Measurements from ENCODE around the gene EPHB1. TPM values are rescaled to one million over a fixed set of nuclear protein-coding genes. Genes with fewer than 3 reads are reported as not detected.

The EPHB1 gene
- polyA plus RNA-seq, 1 experiment = 0.50 TPM

GRCh38 chr3:134820994-134821393 is 25.9 kb downstream of the EPHB1 start:
- Histone ChIP-seq H3K36me3 (ENCODE audit: control insufficient read depth, insufficient read depth, low read length) (no peaks in the 10 kb centered on the region), H3K27me3 (ENCODE audit: control insufficient read depth, insufficient read depth, low read length) (no peaks in the 10 kb centered on the region), H3K4me3 (ENCODE audit: low read depth, low read length) (no peak overlapping the region)
- POLR2A ChIA-PET = no interaction called here
- no peak for TF ChIP-seq CTCF (IDR thresholded peaks at IDR 0.05; ENCODE audit: insufficient read depth, low read depth, low read length)
- DNase-seq (ENCODE audit: low read depth) = no peak
- CTCF ChIA-PET = no interaction called here

- no peaks in the 10 kb centered on the region for H3K27me3 ChIP-seq (ENCODE audit: control insufficient read depth, insufficient read depth, low read length)
- POLR2A ChIA-PET = no interaction called here
- no peak overlapping the region for H3K4me3 ChIP-seq (ENCODE audit: low read depth, low read length)
- TF ChIP-seq CTCF (IDR thresholded peaks at IDR 0.05; ENCODE audit: insufficient read depth, low read depth, low read length) = no peak
- CTCF ChIA-PET = interaction anchor here (0.6 to 1.1 kb wide), 2 partner anchors 220 to 370 kb away, joined by 3 read pairs; no protein-coding TSS in a partner anchor
- no peak for DNase-seq (ENCODE audit: low read depth)
- no peaks in the 10 kb centered on the region for H3K36me3 ChIP-seq (ENCODE audit: control insufficient read depth, insufficient read depth, low read length)
Measured at GRCh38 chr3:134822090-134822489, 27.0 kb downstream of the EPHB1 start.

- no peak for DNase-seq (ENCODE audit: low read depth)
- ChIA-PET POLR2A (no interaction called here), CTCF (interaction anchor here (1.2 to 1.4 kb wide), 2 partner anchors 9 to 15 kb away, joined by 3 to 4 read pairs; no protein-coding TSS in a partner anchor)
- H3K36me3 ChIP-seq (ENCODE audit: control insufficient read depth, insufficient read depth, low read length) = no peaks in the 10 kb centered on the region
- no peak for TF ChIP-seq CTCF (IDR thresholded peaks at IDR 0.05; ENCODE audit: insufficient read depth, low read depth, low read length)
- H3K4me3 ChIP-seq (ENCODE audit: low read depth, low read length) = no peak overlapping the region
- no peaks in the 10 kb centered on the region; the same call in none of the 2 replicates for H3K27me3 ChIP-seq (ENCODE audit: control insufficient read depth, insufficient read depth, low read length)
Measured at GRCh38 chr3:134823679-134824078, 28.6 kb downstream of the EPHB1 start.

GRCh38 chr3:134824791-134825190 is 29.7 kb downstream of the EPHB1 start:
- no peak for TF ChIP-seq CTCF (IDR thresholded peaks at IDR 0.05; ENCODE audit: insufficient read depth, low read depth, low read length)
- ChIA-PET CTCF (interaction anchor here (1.0 to 1.4 kb wide), 4 partner anchors 10 to 29 kb away, joined by 3 to 5 read pairs (median 4); partner anchors contain the start of gene EPHB1), POLR2A (no interaction called here)
- Histone ChIP-seq H3K4me3 (ENCODE audit: low read depth, low read length) (no peak overlapping the region), H3K27me3 (ENCODE audit: control insufficient read depth, insufficient read depth, low read length) (no peaks in the 10 kb centered on the region; the same call in none of the 2 replicates), H3K36me3 (ENCODE audit: control insufficient read depth, insufficient read depth, low read length) (no peaks in the 10 kb centered on the region)
- DNase-seq (ENCODE audit: low read depth) = no peak

- DNase-seq (ENCODE audit: low read depth) = no peak
- Histone ChIP-seq H3K27me3 (ENCODE audit: control insufficient read depth, insufficient read depth, low read length) (no peaks in the 10 kb centered on the region; the same call in none of the 2 replicates), H3K36me3 (ENCODE audit: control insufficient read depth, insufficient read depth, low read length) (no peaks in the 10 kb centered on the region), H3K4me3 (ENCODE audit: low read depth, low read length) (no peak overlapping the region)
- CTCF ChIA-PET = no interaction called here
- no peak for TF ChIP-seq CTCF (IDR thresholded peaks at IDR 0.05; ENCODE audit: insufficient read depth, low read depth, low read length)
- POLR2A ChIA-PET = interaction anchor here (0.6 kb wide), 1 partner anchor 12 kb away, joined by 3 read pairs; no protein-coding TSS in a partner anchor
Measured at GRCh38 chr3:134827213-134827612, 32.2 kb downstream of the EPHB1 start.

All from BJ (cell line).